PFSK-1 (cell line): ENCODE data around the gene MGMT.

Source experiments
- FOXP2 ChIP-seq: optimal IDR thresholded peaks from 2 replicates; pipeline ENCODE3; 2011; ENCODE audit warnings: borderline replicate concordance, control low read depth, inconsistent platforms; ENCODE audit not compliant: insufficient read depth; ENCODE audit errors: extremely low read length, extremely low read depth
- POLR2AphosphoS5 ChIP-seq: IDR thresholded peaks from 2 replicates; pipeline ENCODE4 v1.6.1; 2012; ENCODE audit warnings: low read depth, mild to moderate bottlenecking, control low read depth, low read length, moderate library complexity
- SIN3A ChIP-seq: IDR thresholded peaks from 2 replicates; pipeline ENCODE4 v1.6.1; 2012; ENCODE audit warnings: mild to moderate bottlenecking, low read length, moderate library complexity, borderline replicate concordance; ENCODE audit not compliant: insufficient read depth
- TAF1 ChIP-seq: IDR thresholded peaks from 2 replicates; pipeline ENCODE4 v1.6.1; 2012; ENCODE audit warnings: low read length, control low read depth, borderline replicate concordance; ENCODE audit not compliant: insufficient read depth
- TF ChIP-seq, protein P1 (sequence below), 2 experiments: IDR thresholded peaks; 2 replicates each; pipeline versions ENCODE4 v1.6.1 to v1.8.0; 2011 to 2012; ENCODE audit warnings: low read depth in 2 of 2, low read length in 2 of 2, control low read depth in 1 of 2, inconsistent platforms in 1 of 2, mild to moderate bottlenecking in 1 of 2, moderate library complexity in 1 of 2; ENCODE audit not compliant: insufficient read depth in 1 of 2

MGMT gene

DNA sequence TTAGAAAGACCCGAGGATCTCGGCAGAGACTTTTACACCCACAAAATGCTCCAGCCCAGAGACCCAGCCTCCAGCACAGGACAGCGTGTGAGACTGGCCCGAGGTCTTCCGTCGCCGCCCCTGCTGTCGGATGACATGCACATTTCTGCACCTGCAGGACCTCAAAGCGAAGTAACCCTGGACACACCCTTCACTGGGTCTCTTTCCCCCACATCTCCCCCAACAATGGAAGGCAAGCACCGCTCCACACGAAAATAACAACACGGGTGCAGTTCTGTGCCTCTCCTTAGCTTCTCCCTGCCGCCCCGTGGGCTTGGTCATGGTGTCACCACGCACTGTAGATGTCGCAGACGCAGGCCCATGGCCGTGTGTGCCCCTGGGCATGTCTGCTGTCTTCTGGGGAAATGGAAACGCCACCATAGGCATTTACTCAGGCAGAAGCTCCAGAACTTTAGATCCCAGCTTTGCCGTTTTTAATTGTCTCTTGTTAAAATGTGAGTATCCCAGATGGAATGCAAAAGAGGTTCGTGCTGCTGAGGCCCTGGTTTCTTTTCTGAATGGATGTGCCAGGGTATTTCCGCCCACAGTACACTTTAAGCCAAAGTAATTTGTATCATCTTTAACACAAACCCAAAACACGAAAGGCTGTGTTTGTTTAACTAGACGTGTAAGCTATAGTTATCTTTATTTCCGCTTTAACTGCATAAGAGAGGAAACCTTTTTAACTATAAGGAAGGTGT lies 237.9 kb downstream of the MGMT start:
- no peak for TF ChIP-seq POLR2AphosphoS5
- TF ChIP-seq SIN3A: no peak
- TF ChIP-seq TAF1: no peak
- TF ChIP-seq FOXP2: no peak
- TF ChIP-seq, protein P1, sequence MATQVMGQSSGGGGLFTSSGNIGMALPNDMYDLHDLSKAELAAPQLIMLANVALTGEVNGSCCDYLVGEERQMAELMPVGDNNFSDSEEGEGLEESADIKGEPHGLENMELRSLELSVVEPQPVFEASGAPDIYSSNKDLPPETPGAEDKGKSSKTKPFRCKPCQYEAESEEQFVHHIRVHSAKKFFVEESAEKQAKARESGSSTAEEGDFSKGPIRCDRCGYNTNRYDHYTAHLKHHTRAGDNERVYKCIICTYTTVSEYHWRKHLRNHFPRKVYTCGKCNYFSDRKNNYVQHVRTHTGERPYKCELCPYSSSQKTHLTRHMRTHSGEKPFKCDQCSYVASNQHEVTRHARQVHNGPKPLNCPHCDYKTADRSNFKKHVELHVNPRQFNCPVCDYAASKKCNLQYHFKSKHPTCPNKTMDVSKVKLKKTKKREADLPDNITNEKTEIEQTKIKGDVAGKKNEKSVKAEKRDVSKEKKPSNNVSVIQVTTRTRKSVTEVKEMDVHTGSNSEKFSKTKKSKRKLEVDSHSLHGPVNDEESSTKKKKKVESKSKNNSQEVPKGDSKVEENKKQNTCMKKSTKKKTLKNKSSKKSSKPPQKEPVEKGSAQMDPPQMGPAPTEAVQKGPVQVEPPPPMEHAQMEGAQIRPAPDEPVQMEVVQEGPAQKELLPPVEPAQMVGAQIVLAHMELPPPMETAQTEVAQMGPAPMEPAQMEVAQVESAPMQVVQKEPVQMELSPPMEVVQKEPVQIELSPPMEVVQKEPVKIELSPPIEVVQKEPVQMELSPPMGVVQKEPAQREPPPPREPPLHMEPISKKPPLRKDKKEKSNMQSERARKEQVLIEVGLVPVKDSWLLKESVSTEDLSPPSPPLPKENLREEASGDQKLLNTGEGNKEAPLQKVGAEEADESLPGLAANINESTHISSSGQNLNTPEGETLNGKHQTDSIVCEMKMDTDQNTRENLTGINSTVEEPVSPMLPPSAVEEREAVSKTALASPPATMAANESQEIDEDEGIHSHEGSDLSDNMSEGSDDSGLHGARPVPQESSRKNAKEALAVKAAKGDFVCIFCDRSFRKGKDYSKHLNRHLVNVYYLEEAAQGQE (IDR thresholded peaks at IDR 0.05; ENCODE audit: insufficient read depth in 1 of 2, low read depth in 2 of 2, low read length in 2 of 2): no peak

DNA sequence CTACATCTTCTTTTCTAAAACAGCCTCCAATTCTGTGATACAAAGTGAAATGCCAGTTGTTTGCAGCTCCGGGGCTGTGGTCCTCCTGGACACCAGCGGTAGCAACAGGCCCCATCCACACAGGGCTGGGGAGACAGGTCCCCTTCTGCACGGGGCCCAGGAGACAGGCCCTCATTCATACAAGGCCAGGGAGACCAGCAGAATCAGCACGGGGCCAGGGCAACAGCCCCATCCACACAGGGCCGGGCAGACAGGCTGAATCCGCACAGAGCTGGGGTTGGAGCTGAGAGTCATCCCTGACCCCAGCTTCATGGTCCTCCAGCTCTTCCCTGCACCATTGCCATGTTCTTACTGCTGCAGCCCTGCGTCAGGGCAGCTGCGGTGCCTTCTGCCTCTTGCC lies 238.6 kb downstream of the MGMT start:
- TF ChIP-seq SIN3A (no peak), POLR2AphosphoS5 (no peak), TAF1 (no peak), FOXP2 (no peak)
- TF ChIP-seq, protein P1 (IDR thresholded peaks at IDR 0.05; ENCODE audit: insufficient read depth in 1 of 2, low read depth in 2 of 2, low read length in 2 of 2): no peak

DNA sequence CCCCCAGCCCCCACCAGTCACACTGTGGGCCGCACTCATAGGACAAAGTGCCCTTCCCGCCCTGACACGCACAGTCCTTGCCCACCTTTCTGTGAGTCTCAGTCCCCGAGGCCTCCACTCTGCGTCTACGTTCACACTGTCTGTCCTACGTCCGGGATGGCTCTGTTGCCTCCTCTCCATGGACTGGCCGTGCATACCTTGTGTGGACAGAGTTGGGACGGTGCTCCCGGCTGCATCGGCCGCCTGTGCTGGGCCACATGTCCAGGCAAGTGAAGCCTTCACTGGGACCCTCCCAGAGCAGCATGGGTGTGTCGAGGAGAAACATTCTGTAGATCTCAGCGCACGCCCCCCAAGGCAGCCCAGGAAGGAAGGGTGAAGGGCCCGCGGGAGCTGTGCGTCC lies 239.0 kb downstream of the MGMT start:
- TF ChIP-seq FOXP2 (no peak), SIN3A (no peak), TAF1 (no peak), POLR2AphosphoS5 (no peak)
- TF ChIP-seq, protein P1 (IDR thresholded peaks at IDR 0.05; ENCODE audit: insufficient read depth in 1 of 2, low read depth in 2 of 2, low read length in 2 of 2): no peak

DNA sequence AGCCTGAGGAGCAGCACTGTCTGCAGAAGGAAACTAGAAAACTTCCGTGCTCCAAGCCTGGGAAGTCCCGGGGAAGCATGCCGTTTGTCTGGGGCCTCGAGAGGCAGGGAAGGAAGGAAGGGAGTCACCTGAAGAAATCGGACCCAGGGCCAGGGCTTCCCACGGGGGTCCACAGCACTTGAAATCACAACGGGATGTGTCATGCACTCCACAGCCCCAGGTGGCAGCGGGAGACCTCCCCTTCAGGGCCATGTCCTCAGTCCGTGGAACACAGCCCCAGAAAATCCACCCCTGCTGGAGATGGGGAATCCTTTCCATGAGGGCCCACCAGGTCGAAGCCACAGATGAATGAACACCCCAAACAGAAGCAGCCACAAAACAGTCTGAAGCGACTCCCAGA lies 239.5 kb downstream of the MGMT start:
- TF ChIP-seq TAF1 (no peak), POLR2AphosphoS5 (no peak), SIN3A (no peak), FOXP2 (no peak)
- TF ChIP-seq, protein P1 (IDR thresholded peaks at IDR 0.05; ENCODE audit: insufficient read depth in 1 of 2, low read depth in 2 of 2, low read length in 2 of 2): no peak
